ENCODE data around the gene TIAM2.

TIAM2 gene

DNA sequence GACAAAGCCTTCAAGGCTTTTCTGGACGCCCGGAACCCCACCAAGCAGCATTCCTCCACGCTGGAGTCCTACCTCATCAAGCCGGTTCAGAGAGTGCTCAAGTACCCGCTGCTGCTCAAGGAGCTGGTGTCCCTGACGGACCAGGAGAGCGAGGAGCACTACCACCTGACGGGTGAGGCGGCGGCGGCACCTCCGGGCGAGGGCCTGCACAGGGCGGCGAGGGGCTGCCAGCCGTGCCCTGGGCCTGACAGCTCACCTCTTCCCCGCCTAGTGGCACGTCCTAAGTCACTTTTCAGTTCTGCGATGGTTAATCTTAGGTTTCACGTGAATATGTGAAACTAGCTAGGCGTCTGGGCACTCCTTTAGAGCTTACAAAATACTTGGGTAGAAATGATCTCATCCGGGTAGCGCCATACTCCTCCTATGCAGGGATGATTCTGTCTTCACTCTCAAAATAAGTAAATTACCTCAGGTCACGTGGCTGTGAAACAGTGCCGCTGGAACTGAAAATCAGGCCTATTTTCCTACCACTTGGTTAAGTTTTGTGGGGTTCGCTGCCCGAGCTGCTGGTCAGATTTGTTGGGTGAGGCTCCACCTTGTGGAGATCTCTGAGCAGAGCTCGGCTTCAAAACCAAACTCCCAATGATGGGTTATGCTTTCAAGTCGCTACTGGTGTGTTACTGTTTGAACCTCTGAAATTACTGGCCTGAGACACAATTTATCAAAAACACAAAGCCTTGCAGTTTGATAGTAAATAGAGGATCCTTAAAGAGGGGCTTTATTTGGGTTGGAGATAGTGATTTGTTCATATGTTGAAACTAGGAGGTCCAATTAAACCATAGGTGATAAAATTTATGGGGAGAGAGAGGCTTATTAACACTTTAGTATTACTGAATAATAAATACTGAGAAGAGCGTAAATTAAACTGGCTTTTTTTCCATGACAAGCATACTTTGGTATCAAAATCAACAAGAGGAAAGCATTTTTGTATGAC, 253.2 kb downstream of the TIAM2 start:
- H3K36me3 Mint-ChIP-seq, result peaks cover 56% of the 10 kb centered on the region
- no peaks in the 10 kb centered on the region for H3K4me1 Mint-ChIP-seq
- peak overlapping the region; percentile 51 for H3K27ac Mint-ChIP-seq
- no peaks in the 10 kb centered on the region for H3K9me3 Mint-ChIP-seq
- DNase-seq (ENCODE audit: low spot score in 2 of 2) (no peak), ATAC-seq (peak; percentile 47)
- H3K4me3 Mint-ChIP-seq, result no peak overlapping the region

DNA sequence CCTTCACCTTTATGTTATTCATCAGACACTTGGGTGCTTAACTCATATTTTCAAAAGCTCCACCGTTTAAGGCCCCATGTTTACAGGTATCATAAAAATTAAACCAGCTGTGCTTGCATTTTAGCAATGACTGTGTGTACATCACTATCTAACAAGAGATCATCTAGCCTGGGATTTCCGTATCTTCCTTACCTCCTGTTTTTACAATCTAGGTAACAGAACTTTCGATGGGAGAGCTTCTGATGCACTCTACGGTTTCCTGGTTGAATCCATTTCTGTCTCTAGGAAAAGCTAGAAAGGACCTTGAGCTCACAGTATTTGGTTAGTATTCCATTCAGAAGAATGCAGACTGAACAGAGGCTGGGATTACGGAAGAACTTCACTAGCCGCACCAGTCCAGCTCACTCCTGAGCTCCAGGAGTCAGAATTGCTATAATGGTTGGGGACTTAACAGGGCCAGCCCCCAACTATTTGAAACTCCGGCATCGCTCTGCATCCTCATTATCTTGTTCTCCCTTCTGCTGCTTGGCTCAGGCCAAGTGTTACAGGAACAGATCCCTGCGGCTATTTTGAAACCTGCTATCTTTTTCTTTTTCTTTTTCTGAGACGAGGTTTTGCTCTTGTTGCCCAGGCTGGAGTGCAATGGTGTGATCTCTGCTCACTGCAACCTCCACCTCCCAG, 255.7 kb downstream of the TIAM2 start:
- ATAC-seq, result no peak

DNA sequence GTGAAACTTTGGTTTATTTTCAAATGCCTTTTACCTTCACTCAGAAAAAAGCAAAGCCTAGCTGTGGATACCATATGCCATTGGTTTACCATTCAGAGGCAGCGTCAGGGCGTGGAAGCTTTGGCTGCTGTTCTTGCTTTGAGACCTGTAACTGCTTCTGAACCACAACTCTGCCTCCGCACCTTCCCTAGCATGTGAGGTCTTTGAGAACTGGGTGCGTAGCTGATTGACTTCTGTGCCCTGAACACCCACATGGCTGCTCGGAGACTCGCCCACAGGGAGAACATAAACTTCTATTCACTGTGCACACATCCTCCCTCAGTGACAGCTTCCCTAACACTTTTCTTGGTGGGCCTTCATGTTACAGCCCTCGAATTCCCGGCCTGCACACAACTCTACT, 257.5 kb downstream of the TIAM2 start:
- H3K9me3 Mint-ChIP-seq, result no peaks in the 10 kb centered on the region
- peaks cover 90% of the 10 kb centered on the region for H3K36me3 Mint-ChIP-seq
- no peak for ATAC-seq
- no peak for DNase-seq (ENCODE audit: low spot score in 2 of 2)
- no peak overlapping the region for H3K27ac Mint-ChIP-seq
- H3K4me3 Mint-ChIP-seq, result no peak overlapping the region
- no peaks in the 10 kb centered on the region for H3K4me1 Mint-ChIP-seq

More for the DNA sequence above, 255.7 kb downstream of the TIAM2 start:
- H3K4me3 Mint-ChIP-seq, result no peak overlapping the region
- DNase-seq (ENCODE audit: low spot score in 2 of 2), result no peak
- peak overlapping the region; percentile 68 for H3K27ac Mint-ChIP-seq
- H3K9me3 Mint-ChIP-seq, result no peaks in the 10 kb centered on the region
- no peaks in the 10 kb centered on the region for H3K4me1 Mint-ChIP-seq
- peaks cover 82% of the 10 kb centered on the region for H3K36me3 Mint-ChIP-seq

GRCh38 chr6:155253337-155253736, 258.2 kb downstream of the TIAM2 start:
- Mint-ChIP-seq H3K4me3 (no peak overlapping the region), H3K27ac (peak overlapping the region; percentile 79), H3K36me3 (peaks cover 95% of the 10 kb centered on the region), H3K4me1 (no peaks in the 10 kb centered on the region), H3K9me3 (no peaks in the 10 kb centered on the region)
- ATAC-seq (no peak), DNase-seq (ENCODE audit: low spot score in 2 of 2) (no peak)

DNA sequence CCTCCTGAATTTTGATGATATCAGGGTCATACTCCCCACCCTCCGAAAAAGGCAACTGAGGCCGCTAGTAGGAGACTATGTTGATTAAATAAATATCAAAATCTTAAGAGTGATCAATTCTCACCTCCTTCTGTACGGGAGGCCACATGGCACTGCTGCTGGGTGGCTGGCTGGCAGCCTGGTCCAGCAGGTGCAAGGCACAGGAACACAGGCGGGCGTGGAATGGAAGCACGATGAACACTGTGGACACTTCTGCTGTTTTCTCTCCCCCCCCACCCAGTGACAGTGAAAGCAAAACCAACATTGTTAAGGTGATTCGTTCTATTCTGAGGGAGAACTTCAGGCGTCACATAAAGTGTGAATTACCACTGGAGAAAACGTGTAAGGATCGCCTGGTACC, 259.0 kb downstream of the TIAM2 start:
- Mint-ChIP-seq H3K27ac (peak overlapping the region; percentile 79), H3K36me3 (peaks cover 95% of the 10 kb centered on the region)

GRCh38 chr6:155256122-155256795, 261.1 kb downstream of the TIAM2 start:
- no peaks in the 10 kb centered on the region for H3K9me3 Mint-ChIP-seq
- peaks cover 5% of the 10 kb centered on the region for H3K4me1 Mint-ChIP-seq
- no peak overlapping the region for H3K27ac Mint-ChIP-seq
- H3K36me3 Mint-ChIP-seq, result peaks cover 95% of the 10 kb centered on the region
- H3K4me3 Mint-ChIP-seq, result no peak overlapping the region
- DNase-seq (ENCODE audit: low spot score in 2 of 2), result no peak
- ATAC-seq, result no peak

More for the DNA sequence above, 259.0 kb downstream of the TIAM2 start:
- Mint-ChIP-seq H3K4me3 (no peak overlapping the region), H3K4me1 (no peaks in the 10 kb centered on the region), H3K9me3 (no peaks in the 10 kb centered on the region)
- DNase-seq (ENCODE audit: low spot score in 2 of 2), result no peak
- ATAC-seq, result no peak

DNA sequence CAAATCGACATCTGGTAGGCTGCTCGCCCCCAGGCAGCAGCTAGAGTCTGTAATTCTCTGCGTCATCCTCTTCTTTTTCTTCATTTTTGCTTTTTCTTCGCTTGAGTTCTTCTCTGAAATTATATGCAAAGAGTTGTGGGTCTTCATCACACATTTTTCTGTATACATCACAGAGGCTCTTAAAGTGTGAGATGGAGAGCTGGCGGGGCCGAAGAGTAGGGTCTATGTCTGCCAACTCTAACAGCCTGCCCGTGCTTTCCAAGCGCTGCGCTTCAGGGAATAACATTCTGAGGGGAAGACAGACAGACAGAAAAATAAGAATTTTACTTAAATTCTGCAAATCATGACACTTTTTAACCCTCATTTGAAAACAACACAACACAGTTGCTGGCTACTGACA, 262.7 kb downstream of the TIAM2 start:
- Mint-ChIP-seq H3K36me3 (peaks cover 88% of the 10 kb centered on the region), H3K4me3 (no peak overlapping the region), H3K4me1 (peaks cover 16% of the 10 kb centered on the region), H3K9me3 (no peaks in the 10 kb centered on the region), H3K27ac (no peak overlapping the region)
- DNase-seq (ENCODE audit: low spot score in 2 of 2) (no peak), ATAC-seq (no peak)

GRCh38 chr6:155259204-155259603, 264.1 kb downstream of the TIAM2 start:
- H3K36me3 Mint-ChIP-seq, result peaks cover 81% of the 10 kb centered on the region
- ATAC-seq (no peak), DNase-seq (ENCODE audit: low spot score in 2 of 2) (peak in 1 of 2 donors; percentile 22)
- peak overlapping the region; percentile 32 for H3K27ac Mint-ChIP-seq
- no peaks in the 10 kb centered on the region for H3K9me3 Mint-ChIP-seq
- H3K4me3 Mint-ChIP-seq, result no peak overlapping the region
- H3K4me1 Mint-ChIP-seq, result peaks cover 16% of the 10 kb centered on the region

- Mint-ChIP-seq H3K27ac (peak overlapping the region; percentile 32), H3K9me3 (no peaks in the 10 kb centered on the region), H3K36me3 (peaks cover 74% of the 10 kb centered on the region), H3K4me3 (no peak overlapping the region), H3K4me1 (peaks cover 16% of the 10 kb centered on the region)
- ATAC-seq, result no peak
- DNase-seq (ENCODE audit: low spot score in 2 of 2), result no peak
Measured at GRCh38 chr6:155259897-155260296, 264.8 kb downstream of the TIAM2 start.

- peak overlapping the region; percentile 50 for H3K27ac Mint-ChIP-seq
- H3K9me3 Mint-ChIP-seq, result no peaks in the 10 kb centered on the region
- ATAC-seq, result no peak
- no peak overlapping the region for H3K4me3 Mint-ChIP-seq
- H3K4me1 Mint-ChIP-seq, result peaks cover 16% of the 10 kb centered on the region
- H3K36me3 Mint-ChIP-seq, result peaks cover 74% of the 10 kb centered on the region
- peak in 1 of 2 donors; percentile 26 for DNase-seq (ENCODE audit: low spot score in 2 of 2)
Measured at GRCh38 chr6:155260686-155261085, 265.6 kb downstream of the TIAM2 start.

- peaks cover 16% of the 10 kb centered on the region for H3K4me1 Mint-ChIP-seq
Measured at GRCh38 chr6:155261111-155261900, 266.2 kb downstream of the TIAM2 start.

DNA sequence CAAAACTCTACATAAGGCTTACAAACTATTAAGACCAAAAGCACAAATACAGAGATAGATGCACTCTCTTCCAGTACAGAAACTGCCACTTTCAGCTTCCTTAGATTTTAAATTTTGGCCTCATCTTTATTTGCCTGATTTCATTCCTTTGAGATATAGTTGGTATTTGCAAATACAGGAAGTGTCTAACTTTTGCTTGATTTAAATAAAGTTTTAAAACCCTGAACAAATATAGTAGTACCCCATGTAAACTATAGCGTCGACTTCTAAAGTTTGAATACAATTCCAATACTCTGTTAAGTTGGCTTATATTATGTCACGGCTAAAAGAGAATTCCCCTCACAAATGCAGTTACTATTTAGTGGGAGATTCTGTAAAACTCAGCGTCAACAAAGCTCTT, 267.5 kb downstream of the TIAM2 start:
- Mint-ChIP-seq H3K4me1 (peaks cover 16% of the 10 kb centered on the region), H3K9me3 (no peaks in the 10 kb centered on the region), H3K4me3 (no peak overlapping the region), H3K36me3 (peaks cover 72% of the 10 kb centered on the region), H3K27ac (peak overlapping the region; percentile 50)
- DNase-seq (ENCODE audit: low spot score in 2 of 2), result no peak
- ATAC-seq, result no peak

More at GRCh38 chr6:155261111-155261900, 266.2 kb downstream of the TIAM2 start:
- DNase-seq (ENCODE audit: low spot score in 2 of 2), result peak in 1 of 2 donors; percentile 25
- peak overlapping the region; percentile 50 for H3K27ac Mint-ChIP-seq
- H3K4me3 Mint-ChIP-seq, result no peak overlapping the region
- peaks cover 74% of the 10 kb centered on the region for H3K36me3 Mint-ChIP-seq
- no peaks in the 10 kb centered on the region for H3K9me3 Mint-ChIP-seq
- ATAC-seq, result peak; percentile 51

DNA sequence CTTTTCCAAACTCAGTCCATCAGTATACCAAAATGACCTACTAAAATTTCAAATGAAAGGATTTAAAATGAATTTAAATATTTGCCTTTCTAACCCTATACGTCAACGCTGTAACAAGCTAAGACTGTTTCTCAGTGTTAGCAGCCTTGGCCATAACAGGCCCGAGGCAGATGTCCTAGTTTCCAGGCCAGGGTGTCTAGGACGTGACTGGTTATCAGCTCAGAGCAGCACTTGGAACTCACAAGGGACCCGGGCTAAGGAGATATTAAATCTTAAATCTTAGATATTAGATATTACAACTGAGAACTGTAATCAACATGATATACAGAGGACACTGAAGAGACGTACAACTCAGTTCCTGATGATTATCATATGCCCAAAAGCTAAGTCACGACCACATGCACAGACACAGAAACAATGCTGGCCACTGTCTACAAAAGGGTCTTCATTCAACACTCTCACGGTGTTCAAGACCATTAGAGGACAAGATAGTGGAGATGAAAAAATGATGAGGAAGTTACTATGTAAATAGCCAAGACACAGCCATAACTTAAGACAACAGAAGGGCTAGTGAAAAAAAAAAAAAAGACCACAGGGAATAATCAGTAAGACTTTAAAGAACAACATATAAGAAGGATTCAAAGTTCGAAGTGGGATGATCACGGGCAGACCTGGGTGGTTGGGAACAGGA, 268.4 kb downstream of the TIAM2 start, which contains the start of gene CLDN20:
Gene CLDN20 (plus strand): TSS at position 641 of the 691 bp plus-strand sequence. CDS start 11,707 bp downstream, outside the sequence.
- Mint-ChIP-seq H3K36me3 (peaks cover 64% of the 10 kb centered on the region), H3K4me1 (peaks cover 22% of the 10 kb centered on the region), H3K27ac (peak within 1 kb of the TSS; percentile 50), H3K4me3 (no peak within 1 kb of the TSS), H3K9me3 (no peaks in the 10 kb centered on the region)
- DNase-seq (ENCODE audit: low spot score in 2 of 2) (no peak), ATAC-seq (no peak)
